ENCODE results near the gene DGKD.
"Not testable (repeated sequence)": the region's sequence is repeated elsewhere in the genome, so short reads cannot be mapped to it uniquely, and the experiment has no call there.

The DGKD gene

DNA sequence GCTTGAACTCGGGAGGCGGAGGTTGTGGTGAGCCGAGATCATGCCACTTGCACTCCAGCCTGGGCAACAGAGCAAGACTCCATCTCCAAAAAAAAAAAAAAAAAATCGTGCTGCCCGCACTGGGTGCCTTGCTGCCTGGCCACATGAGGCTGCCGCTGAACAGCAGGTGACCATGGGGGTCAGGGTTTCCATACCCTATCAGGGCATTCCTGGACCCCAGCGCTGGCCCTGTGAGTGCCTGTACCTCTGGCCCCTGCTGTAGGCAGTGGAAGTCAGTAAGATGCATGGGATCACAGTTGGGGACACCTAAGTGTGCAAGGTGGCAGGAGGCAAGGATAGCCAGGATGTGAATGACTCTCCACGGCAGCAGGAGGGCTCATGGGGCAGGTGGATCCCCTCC lies 27.8 kb upstream of the DGKD start:
- H3K4me3 ChIP-seq (replicated peaks; ENCODE audit: low read depth, low read length), result no peak overlapping the region
- TF ChIP-seq, protein P1, sequence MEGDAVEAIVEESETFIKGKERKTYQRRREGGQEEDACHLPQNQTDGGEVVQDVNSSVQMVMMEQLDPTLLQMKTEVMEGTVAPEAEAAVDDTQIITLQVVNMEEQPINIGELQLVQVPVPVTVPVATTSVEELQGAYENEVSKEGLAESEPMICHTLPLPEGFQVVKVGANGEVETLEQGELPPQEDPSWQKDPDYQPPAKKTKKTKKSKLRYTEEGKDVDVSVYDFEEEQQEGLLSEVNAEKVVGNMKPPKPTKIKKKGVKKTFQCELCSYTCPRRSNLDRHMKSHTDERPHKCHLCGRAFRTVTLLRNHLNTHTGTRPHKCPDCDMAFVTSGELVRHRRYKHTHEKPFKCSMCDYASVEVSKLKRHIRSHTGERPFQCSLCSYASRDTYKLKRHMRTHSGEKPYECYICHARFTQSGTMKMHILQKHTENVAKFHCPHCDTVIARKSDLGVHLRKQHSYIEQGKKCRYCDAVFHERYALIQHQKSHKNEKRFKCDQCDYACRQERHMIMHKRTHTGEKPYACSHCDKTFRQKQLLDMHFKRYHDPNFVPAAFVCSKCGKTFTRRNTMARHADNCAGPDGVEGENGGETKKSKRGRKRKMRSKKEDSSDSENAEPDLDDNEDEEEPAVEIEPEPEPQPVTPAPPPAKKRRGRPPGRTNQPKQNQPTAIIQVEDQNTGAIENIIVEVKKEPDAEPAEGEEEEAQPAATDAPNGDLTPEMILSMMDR (IDR thresholded peaks at IDR 0.05; ENCODE audit: low read depth, low read length, missing control alignments), result no peak
- no peak for DNase-seq (ENCODE audit: extremely low read depth, low read depth)

GRCh38 chr2:233328922-233329321 lies 25.4 kb upstream of the DGKD start:
- H3K4me3 ChIP-seq (replicated peaks; ENCODE audit: low read depth, low read length), result no peak overlapping the region
- TF ChIP-seq, protein P1 (IDR thresholded peaks at IDR 0.05; ENCODE audit: low read depth, low read length, missing control alignments), result no peak
- no peak for DNase-seq (ENCODE audit: extremely low read depth, low read depth)

- DNase-seq (ENCODE audit: extremely low read depth, low read depth), result no peak
- TF ChIP-seq, protein P1 (IDR thresholded peaks at IDR 0.05; ENCODE audit: low read depth, low read length, missing control alignments), result no peak
Observed at GRCh38 chr2:233329489-233330135, 24.7 kb upstream of the DGKD start.

DNA sequence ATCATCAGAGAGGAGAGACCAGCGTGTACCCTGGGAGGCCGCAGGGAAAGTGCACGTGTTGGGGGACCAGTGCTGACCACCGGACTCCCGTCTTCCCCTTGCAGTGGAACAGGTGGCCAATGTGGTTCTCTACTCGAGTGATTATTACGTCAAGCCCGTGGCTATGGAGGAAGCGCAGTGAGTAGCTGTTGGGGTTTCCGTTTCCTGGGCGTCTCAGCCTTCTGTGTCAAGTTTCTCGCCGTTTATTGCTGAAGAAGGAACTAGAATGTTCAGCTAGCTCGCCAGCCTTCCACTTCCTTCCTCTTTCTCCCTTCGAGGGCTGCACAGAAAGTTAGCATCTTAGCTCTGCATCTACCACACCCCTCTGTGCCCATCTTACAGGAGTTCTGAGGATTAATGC lies 22.8 kb upstream of the DGKD start:
- DNase-seq (ENCODE audit: extremely low read depth, low read depth), result no peak
- no peak overlapping the region for H3K4me3 ChIP-seq (replicated peaks; ENCODE audit: low read depth, low read length)
- TF ChIP-seq, protein P1 (IDR thresholded peaks at IDR 0.05; ENCODE audit: low read depth, low read length, missing control alignments), result no peak

More at GRCh38 chr2:233329489-233330135, 24.7 kb upstream of the DGKD start:
- H3K4me3 ChIP-seq (replicated peaks; ENCODE audit: low read depth, low read length), result no peak overlapping the region

DNA sequence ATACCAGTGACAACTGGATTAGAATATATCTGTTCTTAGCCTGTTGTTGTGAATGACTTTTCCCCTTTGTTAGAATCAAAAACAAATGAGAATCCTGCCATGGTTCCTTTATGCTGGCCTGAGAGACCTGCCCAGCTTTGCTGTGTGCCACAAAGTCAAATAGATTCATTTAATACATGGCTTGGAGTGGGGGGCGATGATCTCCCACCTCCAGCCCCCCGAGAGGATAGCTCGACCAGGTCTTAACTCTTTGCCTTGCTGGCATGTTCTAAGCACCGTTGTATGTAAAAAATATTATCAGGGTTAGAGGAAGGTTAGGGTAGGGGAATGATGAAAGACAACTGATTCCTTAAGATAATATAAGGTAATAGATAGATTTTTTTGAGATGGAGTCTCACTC lies 22.2 kb upstream of the DGKD start:
- TF ChIP-seq, protein P1 (IDR thresholded peaks at IDR 0.05; ENCODE audit: low read depth, low read length, missing control alignments), result no peak
- no peak overlapping the region for H3K4me3 ChIP-seq (replicated peaks; ENCODE audit: low read depth, low read length)
- no peak for DNase-seq (ENCODE audit: extremely low read depth, low read depth)

DNA sequence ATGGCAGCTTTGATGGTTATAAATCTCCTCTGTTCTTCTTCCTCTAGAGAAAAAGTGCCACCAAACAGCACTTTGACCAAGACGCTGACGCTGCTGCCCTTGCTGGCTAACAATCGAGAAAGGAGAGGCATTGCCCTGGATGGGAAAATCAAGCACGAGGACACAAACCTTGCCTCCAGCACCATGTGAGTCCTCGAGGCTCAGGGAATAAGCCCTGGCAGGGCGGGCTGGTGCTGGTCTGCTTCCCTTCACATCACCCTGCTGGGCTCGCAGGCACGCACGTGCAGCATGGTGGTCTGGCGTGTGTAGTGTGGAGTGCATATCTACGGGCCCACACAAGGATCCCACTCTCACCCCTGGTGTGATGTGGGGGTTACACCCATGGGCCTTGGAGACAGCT lies 19.4 kb upstream of the DGKD start:
- DNase-seq (ENCODE audit: extremely low read depth, low read depth), result no peak
- TF ChIP-seq, protein P1 (IDR thresholded peaks at IDR 0.05; ENCODE audit: low read depth, low read length, missing control alignments), result no peak

GRCh38 chr2:233336091-233336490 lies 18.2 kb upstream of the DGKD start:
- H3K4me3 ChIP-seq (replicated peaks; ENCODE audit: low read depth, low read length); DNase-seq (ENCODE audit: extremely low read depth, low read depth): not testable (repeated sequence)

More for the DNA sequence above, 19.4 kb upstream of the DGKD start:
- no peak overlapping the region for H3K4me3 ChIP-seq (replicated peaks; ENCODE audit: low read depth, low read length)

All from HFF-Myc (cell line).